ENCODE results near the gene BIN1.

- TF ChIP-seq CTCF (conservative IDR thresholded peaks at IDR 0.05) (no peak), EZH2 (IDR thresholded peaks at IDR 0.05; ENCODE audit: low read depth) (no peak)
Measured at GRCh38 chr2:127125821-127126220, 18.9 kb upstream of the BIN1 start.

All from PC-9 (cell line).